Right atrium auricular region (tissue), 2 donors: ENCODE results near the gene OR8B8. TPM values are rescaled to one million over a fixed set of nuclear protein-coding genes. Genes with fewer than 3 reads are reported as not detected.
"Not testable (repeated sequence)": the region's sequence is repeated elsewhere in the genome, so short reads cannot be mapped to it uniquely, and the experiment has no call there.

Experiments
- DNase-seq: peaks from one replicate; pipeline ENCODE4 v3.0.0-alpha.2; 2019; ENCODE audit warnings: low spot score
- H3K27ac ChIP-seq, 2 donors: fragments of 200-600 bp; sonication (generic); 1 replicate in 1 of 2; 2 replicates in 1 of 2; pipeline ENCODE4 v1.5.1; 2016 to 2019
- H3K27me3 ChIP-seq, 2 donors: fragments of 200-600 bp; sonication (generic); one replicate each; pipeline versions ENCODE4 v1.5.1 to v1.6.0; 2017 to 2019
- H3K36me3 ChIP-seq: fragments of 200-600 bp; sonication (generic); one replicate; pipeline ENCODE4 v1.5.1; 2016
- H3K4me1 ChIP-seq, 2 donors: fragments of 200-600 bp; sonication (generic); one replicate each; pipeline versions ENCODE4 v1.5.1 to v1.6.0; 2017 to 2019
- H3K4me3 ChIP-seq, 2 donors: fragments of 200-600 bp; sonication (generic); 1 replicate in 1 of 2; 2 replicates in 1 of 2; pipeline ENCODE4 v1.5.1; 2017 to 2019; ENCODE audit warnings: mild to moderate bottlenecking in 1 of 2, moderate library complexity in 1 of 2
- H3K9me3 ChIP-seq, 2 donors: fragments of 200-600 bp; sonication (generic); one replicate each; pipeline ENCODE4 v1.5.1; 2019
- total RNA-seq, 2 donors: library from RNA; depleted of rRNA; stranded (reverse); fragments of >200 nt; gene quantifications; one replicate each; pipeline ENCODE4 v1.1.0, GENCODE V29; 2016
- TF ChIP-seq, protein P1 (sequence below), 2 donors: fragments of 200-600 bp; sonication (generic); IDR thresholded peaks; one replicate each; pipeline ENCODE4 v1.5.1; 2019; ENCODE audit warnings: antibody characterized with exemption in 2 of 2

The OR8B8 gene
- total RNA-seq, 2 donors from 2014 or later, result not detected

DNA sequence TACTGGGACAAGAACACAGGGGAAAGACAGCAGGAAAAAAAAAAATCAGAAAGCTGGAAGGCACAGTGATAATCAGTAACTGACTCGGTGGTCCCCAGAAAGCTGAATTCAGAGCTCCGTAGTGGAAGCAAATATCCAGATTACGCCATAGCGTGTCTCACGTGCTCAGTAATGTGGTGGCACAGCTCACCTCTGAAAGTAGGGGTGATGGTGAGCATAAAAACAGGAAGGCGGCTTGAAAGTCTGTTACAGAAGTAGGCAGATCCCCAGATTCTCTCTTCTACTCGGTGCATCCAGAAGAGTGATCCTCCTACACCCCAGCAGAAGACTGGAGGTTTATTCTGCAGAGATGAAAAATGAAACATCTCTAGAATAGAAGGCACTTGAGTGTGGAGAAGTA is 35.6 kb downstream of the OR8B8 start:
- H3K4me1 ChIP-seq, result no peaks in the 10 kb centered on the region
- H3K9me3 ChIP-seq, result no peaks in the 10 kb centered on the region
- H3K4me3 ChIP-seq, result no peak overlapping the region
- H3K36me3 ChIP-seq, result no peaks in the 10 kb centered on the region
- TF ChIP-seq, protein P1, sequence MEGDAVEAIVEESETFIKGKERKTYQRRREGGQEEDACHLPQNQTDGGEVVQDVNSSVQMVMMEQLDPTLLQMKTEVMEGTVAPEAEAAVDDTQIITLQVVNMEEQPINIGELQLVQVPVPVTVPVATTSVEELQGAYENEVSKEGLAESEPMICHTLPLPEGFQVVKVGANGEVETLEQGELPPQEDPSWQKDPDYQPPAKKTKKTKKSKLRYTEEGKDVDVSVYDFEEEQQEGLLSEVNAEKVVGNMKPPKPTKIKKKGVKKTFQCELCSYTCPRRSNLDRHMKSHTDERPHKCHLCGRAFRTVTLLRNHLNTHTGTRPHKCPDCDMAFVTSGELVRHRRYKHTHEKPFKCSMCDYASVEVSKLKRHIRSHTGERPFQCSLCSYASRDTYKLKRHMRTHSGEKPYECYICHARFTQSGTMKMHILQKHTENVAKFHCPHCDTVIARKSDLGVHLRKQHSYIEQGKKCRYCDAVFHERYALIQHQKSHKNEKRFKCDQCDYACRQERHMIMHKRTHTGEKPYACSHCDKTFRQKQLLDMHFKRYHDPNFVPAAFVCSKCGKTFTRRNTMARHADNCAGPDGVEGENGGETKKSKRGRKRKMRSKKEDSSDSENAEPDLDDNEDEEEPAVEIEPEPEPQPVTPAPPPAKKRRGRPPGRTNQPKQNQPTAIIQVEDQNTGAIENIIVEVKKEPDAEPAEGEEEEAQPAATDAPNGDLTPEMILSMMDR (IDR thresholded peaks at IDR 0.05), result no peak
- H3K27me3 ChIP-seq, result no peaks in the 10 kb centered on the region
- no peak for DNase-seq
- H3K27ac ChIP-seq, result no peak overlapping the region

DNA sequence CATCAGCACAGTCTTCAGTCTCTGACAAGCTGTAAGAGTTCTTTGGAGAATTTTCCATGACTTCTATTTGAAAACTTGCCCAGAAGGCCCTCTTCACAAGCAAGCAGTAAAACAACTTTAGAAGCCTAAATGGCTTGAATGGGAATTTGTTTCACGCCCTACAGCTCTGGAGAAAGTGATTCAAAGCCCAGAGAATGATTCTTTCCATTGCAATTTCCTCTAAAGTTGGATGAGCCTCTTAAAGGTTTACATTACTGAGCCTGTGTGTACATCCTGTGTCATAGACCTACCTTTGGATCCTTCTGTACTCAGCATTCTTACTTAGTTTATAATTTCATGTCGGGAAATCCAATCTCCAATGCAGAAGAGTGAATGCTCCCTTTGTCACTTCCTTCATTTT is 39.9 kb downstream of the OR8B8 start:
- TF ChIP-seq, protein P1 (IDR thresholded peaks at IDR 0.05), result no peak
- H3K27ac ChIP-seq, result no peak overlapping the region
- no peak overlapping the region for H3K4me3 ChIP-seq
- H3K4me1 ChIP-seq, result no peaks in the 10 kb centered on the region
- no peak for DNase-seq
- H3K36me3 ChIP-seq, result no peaks in the 10 kb centered on the region
- no peaks in the 10 kb centered on the region for H3K9me3 ChIP-seq
- no peaks in the 10 kb centered on the region for H3K27me3 ChIP-seq

DNA sequence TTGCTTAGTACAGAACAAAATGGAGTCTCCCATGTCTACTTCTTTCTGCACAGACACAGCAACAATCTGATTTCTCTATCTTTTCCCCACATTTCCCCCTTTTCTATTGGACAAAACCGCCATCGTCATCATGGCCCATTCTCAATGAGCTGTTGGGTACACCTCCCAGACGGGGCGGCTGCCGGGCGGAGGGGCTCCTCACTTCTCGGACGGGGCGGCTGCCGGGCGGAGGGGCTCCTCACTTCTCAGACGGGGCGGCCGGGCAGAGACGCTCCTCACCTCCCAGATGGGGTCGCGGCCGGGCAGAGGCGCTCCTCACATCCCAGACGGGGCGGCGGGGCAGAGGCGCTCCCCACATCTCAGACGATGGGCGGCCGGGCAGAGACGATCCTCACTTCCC is 42.3 kb downstream of the OR8B8 start:
- H3K9me3 ChIP-seq, H3K36me3 ChIP-seq, DNase-seq, H3K4me3 ChIP-seq, H3K4me1 ChIP-seq, H3K27me3 ChIP-seq, H3K27ac ChIP-seq: not testable (repeated sequence)

DNA sequence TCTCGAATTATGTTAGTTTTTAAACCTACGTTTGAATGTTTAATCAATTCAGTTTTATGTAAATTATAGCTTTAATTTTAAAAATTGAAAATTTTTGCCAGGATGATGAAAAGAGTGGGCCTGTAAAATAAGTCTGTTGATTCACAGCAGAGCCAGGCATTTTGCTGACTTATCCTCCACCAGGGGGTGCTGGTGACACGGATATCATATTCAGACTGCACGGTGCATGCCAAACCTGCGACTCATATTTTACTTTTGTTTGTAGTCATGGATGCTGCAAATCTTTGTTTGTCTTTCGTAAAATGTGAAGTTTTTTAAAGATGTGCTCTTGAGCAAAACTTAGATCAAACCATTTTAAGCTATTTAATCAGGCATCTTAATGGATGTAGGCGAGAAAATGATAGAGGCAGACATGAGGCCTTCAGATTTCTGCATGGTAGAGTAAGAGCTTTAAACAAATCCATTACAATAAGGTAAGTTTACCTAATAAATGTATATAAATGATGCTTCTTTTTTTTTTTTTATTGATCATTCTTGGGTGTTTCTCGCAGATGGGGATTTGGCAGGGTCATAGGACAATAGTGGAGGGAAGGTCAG is 43.1 kb downstream of the OR8B8 start:
- no peak overlapping the region for H3K27ac ChIP-seq
- DNase-seq, result peak; percentile 68
- H3K9me3 ChIP-seq, result no peaks in the 10 kb centered on the region
- no peaks in the 10 kb centered on the region for H3K27me3 ChIP-seq
- H3K36me3 ChIP-seq, result no peaks in the 10 kb centered on the region
- H3K4me3 ChIP-seq, result no peak overlapping the region
- H3K4me1 ChIP-seq, result no peaks in the 10 kb centered on the region
- TF ChIP-seq, protein P1 (IDR thresholded peaks at IDR 0.05), result peak; percentile 41 to 75

DNA sequence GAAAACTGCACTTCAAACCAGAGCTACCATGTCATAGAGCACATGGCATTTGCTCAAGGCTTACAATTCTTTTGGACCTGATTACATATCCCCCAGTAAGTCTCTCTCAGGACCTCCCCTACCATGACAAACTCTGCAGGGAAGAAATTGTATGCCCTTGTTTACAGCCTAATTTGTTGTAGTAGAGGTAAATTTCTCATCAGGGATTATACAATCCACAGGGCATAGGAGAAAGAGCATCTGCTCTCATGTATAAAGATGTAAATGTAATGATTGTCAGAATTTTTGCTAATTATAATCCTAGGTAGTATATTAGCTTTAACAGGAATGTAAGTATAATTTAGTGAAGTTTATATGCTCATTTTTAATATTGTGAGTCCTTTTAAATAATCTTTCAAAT is 46.6 kb downstream of the OR8B8 start, which contains the start of gene OR8B3:
TSS of gene OR8B3 (minus strand) at position 101 of the 400 bp plus-strand sequence. CDS start 1,673 bp downstream, outside the sequence.
- Histone ChIP-seq H3K4me3 (no peak within 1 kb of the TSS), H3K27ac (no peak within 1 kb of the TSS), H3K9me3 (no peaks in the 10 kb centered on the region), H3K36me3 (no peaks in the 10 kb centered on the region), H3K4me1 (no peaks in the 10 kb centered on the region), H3K27me3 (no peaks in the 10 kb centered on the region)
- TF ChIP-seq, protein P1 (IDR thresholded peaks at IDR 0.05), result no peak
- DNase-seq, result no peak

DNA sequence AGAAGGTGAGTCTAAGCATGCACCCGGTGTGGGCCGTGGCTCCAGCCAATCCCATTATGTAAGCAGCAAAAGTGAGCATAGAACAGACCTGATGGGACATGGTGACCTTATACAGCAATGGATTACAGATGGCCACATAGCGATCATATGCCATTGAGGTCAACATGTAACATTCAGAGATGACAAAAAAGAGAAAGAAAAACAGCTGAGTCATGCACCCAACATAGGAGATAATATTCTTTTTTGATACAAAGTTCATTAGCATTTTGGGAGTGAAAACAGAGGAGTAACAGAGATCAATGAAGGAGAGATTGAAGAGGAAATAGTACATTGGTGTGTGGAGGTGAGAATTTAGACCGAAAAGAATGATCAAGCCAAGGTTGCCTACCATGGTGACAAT is 48.6 kb downstream of the OR8B8 start:
- not testable (repeated sequence) for H3K4me3 ChIP-seq, H3K36me3 ChIP-seq, H3K9me3 ChIP-seq, H3K27ac ChIP-seq, DNase-seq, H3K4me1 ChIP-seq, H3K27me3 ChIP-seq

DNA sequence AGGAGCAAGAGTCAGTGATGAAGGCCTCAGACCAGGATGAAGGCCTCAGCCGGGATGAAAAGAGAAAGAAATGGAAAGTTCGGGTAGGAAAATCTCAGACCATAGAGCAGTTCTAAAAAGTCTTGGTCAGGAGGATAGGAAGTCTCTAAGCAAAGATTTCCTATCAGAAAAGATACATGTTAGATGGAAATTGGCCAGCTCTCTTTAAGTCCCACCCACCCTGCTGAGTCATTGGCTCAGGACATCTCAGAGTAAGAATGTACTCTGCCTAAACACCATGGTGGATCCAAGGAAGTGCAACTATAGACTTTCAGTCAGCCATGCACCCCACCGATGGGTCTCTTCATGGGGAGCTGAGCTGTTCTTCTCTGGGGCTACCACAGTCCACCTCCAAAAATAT is 51.1 kb downstream of the OR8B8 start:
- H3K4me1 ChIP-seq, result no peaks in the 10 kb centered on the region
- no peaks in the 10 kb centered on the region for H3K27me3 ChIP-seq
- no peaks in the 10 kb centered on the region for H3K9me3 ChIP-seq
- TF ChIP-seq, protein P1 (IDR thresholded peaks at IDR 0.05), result no peak
- no peak overlapping the region for H3K4me3 ChIP-seq
- no peak overlapping the region for H3K27ac ChIP-seq
- no peak for DNase-seq
- H3K36me3 ChIP-seq, result no peaks in the 10 kb centered on the region
